ENCODE measurements around the gene EYA2. TPM values are rescaled to one million over a fixed set of nuclear protein-coding genes. Genes with fewer than 3 reads are reported as not detected.
A peak's percentile ranks its signal among the peaks of the same experiment; 100 is the strongest.

Gene EYA2
- total RNA-seq, 2 donors from 2014 or later, result 0.22 TPM; not detected in 1

DNA sequence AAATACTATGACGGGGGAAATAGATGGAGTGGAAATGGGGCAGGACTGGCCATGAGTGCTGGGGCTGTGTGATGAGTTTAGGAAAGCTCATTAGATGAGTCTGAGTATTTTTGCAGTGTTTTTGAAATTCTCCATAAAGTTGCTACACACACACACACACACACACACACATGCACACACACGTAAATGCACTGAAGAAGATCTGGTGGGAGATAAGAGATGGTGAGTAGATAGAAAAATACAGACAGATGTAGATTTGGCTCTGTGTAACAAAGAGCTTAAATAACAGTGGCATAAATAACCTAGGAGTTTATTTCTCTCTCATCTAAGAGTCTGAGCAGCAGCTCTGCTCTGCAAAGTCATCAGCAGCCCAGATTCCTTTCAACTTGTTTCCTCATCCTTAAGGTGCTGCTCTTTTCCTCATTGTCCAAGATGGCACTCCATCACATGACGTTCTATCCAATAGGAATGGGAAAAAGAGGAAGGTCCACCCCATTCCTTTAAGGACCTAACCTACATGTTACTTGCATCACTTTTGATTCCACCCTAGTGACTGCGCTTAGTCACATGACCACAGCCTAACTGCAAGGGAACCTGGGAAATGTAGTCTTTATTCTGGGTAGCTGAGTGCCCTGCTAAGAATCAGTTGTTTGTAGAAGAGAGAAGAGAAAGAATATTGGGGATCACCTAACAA is 76.4 kb downstream of the EYA2 start:
- no peaks in the 10 kb centered on the region for H3K9me3 ChIP-seq (ENCODE audit: control insufficient read depth, low read length, poor library complexity, severe bottlenecking)
- Mint-ChIP-seq H3K4me3 (no peak overlapping the region), H3K27ac (no peak overlapping the region), H3K4me1 (peaks cover 7% of the 10 kb centered on the region), H3K36me3 (ENCODE audit: low read depth) (peaks cover 2% of the 10 kb centered on the region), H3K27me3 (peaks cover 46% of the 10 kb centered on the region)
- DNase-seq, result no peak
- peak; percentile 67 for ATAC-seq

GRCh38 chr20:46973766-46974165 is 79.1 kb downstream of the EYA2 start:
- H3K4me3 Mint-ChIP-seq, result no peak overlapping the region
- H3K4me1 Mint-ChIP-seq, result peaks cover 9% of the 10 kb centered on the region
- no peak overlapping the region for H3K27ac Mint-ChIP-seq
- H3K9me3 ChIP-seq (ENCODE audit: control insufficient read depth, low read length, poor library complexity, severe bottlenecking), result no peaks in the 10 kb centered on the region
- H3K36me3 Mint-ChIP-seq (ENCODE audit: low read depth), result peaks cover 2% of the 10 kb centered on the region
- ATAC-seq (no peak), DNase-seq (no peak)
- peaks cover 47% of the 10 kb centered on the region for H3K27me3 Mint-ChIP-seq

GRCh38 chr20:46974669-46975434 is 80.2 kb downstream of the EYA2 start:
- ATAC-seq (no peak), DNase-seq (no peak)
- Mint-ChIP-seq H3K36me3 (ENCODE audit: low read depth) (peaks cover 2% of the 10 kb centered on the region), H3K27me3 (peaks cover 50% of the 10 kb centered on the region), H3K4me3 (no peak overlapping the region), H3K27ac (no peak overlapping the region), H3K4me1 (peaks cover 11% of the 10 kb centered on the region)
- H3K9me3 ChIP-seq (ENCODE audit: control insufficient read depth, low read length, poor library complexity, severe bottlenecking), result no peaks in the 10 kb centered on the region

DNA sequence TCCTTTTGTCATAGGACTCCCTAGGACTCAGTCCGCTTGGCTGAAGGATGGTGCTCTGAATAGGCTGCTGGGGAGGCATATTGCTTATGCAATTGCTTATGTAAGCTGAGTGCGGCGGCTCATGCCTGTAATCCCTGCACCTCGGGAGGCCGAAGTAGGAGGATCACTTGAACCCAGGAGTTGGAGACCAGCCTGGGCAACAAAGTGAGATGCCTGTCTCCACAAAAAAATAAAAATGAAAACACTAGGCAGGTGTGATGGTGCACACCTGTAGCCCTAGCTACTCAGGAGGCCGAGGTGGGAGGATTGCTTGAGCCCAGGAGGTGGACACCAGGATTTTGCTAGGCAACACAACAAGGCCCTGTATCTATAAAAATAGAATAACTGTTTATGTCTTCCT is 81.3 kb downstream of the EYA2 start:
- ATAC-seq, result no peak
- Mint-ChIP-seq H3K4me3 (no peak overlapping the region), H3K27ac (no peak overlapping the region), H3K27me3 (peaks cover 52% of the 10 kb centered on the region), H3K36me3 (ENCODE audit: low read depth) (peaks cover 2% of the 10 kb centered on the region), H3K4me1 (peaks cover 11% of the 10 kb centered on the region)
- H3K9me3 ChIP-seq (ENCODE audit: control insufficient read depth, low read length, poor library complexity, severe bottlenecking), result no peaks in the 10 kb centered on the region
- DNase-seq, result no peak

GRCh38 chr20:46977204-46977603 is 82.6 kb downstream of the EYA2 start:
- no peaks in the 10 kb centered on the region for H3K9me3 ChIP-seq (ENCODE audit: control insufficient read depth, low read length, poor library complexity, severe bottlenecking)
- DNase-seq (no peak), ATAC-seq (no peak)
- Mint-ChIP-seq H3K27me3 (peaks cover 49% of the 10 kb centered on the region), H3K27ac (no peak overlapping the region), H3K4me3 (no peak overlapping the region), H3K4me1 (peaks cover 8% of the 10 kb centered on the region), H3K36me3 (ENCODE audit: low read depth) (no peaks in the 10 kb centered on the region)

DNA sequence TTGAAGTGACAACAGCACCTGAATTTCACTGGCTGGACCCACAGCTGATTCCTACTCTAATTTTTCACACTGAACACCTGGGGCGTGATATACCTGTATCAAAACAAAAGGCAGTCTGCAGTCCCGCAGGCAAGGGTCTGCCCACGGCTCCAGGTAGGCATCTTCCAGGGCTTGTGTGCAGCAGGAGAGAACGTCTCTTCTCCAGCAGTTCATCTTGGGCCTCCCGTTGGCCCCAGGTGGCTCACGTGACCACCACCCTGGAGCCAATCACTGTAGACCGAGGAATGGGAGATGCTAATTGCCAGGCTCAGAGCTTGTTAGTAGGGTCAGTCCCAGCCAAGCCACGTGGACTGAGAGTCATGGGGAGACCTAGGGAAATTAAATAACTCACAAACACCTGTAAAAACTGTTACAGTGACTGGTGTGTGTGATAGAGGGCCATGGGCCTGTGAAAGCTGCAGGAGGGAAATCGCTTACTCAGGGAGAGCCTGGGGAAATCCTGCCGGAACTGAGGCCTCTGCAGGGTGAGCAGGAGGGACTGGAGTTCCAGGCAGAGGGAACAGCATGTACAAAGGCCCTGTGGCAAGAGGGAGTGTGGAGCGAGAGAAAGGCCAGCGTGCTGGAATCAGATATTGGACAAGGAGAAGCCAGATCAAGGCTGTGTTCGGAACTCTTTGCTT is 83.4 kb downstream of the EYA2 start:
- H3K27me3 Mint-ChIP-seq, result peaks cover 43% of the 10 kb centered on the region
- no peak for ATAC-seq
- H3K9me3 ChIP-seq (ENCODE audit: control insufficient read depth, low read length, poor library complexity, severe bottlenecking), result no peaks in the 10 kb centered on the region
- peaks cover 8% of the 10 kb centered on the region for H3K4me1 Mint-ChIP-seq
- no peak overlapping the region for H3K27ac Mint-ChIP-seq
- no peak overlapping the region for H3K4me3 Mint-ChIP-seq
- no peak for DNase-seq
- H3K36me3 Mint-ChIP-seq (ENCODE audit: low read depth), result peaks cover under 1% of the 10 kb centered on the region

DNA sequence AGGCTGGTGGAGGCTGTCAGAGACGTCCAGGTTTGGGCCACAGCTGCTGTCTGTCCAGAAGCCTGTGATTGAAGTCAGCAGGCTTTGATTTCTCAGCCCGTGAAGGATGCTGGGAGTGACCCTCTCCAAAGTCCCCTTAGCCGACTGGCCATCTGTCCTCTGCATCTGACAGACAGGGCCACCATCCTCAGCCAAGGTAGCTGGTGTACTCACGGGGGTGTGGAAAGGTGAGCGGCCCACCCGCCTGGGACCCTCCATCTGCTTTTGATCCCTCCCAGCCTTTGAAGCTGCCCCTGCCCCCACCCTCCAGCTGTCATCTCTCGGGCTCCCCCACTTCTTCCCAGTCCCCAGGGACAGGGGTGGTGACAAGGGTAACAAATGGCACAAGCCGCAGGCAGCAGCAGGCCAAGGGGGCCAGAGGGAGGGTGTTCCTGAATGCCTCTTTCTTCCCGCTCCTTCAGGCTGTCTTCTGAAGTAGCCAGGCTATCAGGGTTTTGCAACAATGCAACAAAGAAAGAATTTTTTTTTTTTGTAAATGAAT is 84.4 kb downstream of the EYA2 start:
- Mint-ChIP-seq H3K36me3 (ENCODE audit: low read depth) (peaks cover 3% of the 10 kb centered on the region), H3K27me3 (peaks cover 40% of the 10 kb centered on the region), H3K4me3 (no peak overlapping the region), H3K4me1 (peaks cover 8% of the 10 kb centered on the region), H3K27ac (no peak overlapping the region)
- H3K9me3 ChIP-seq (ENCODE audit: control insufficient read depth, low read length, poor library complexity, severe bottlenecking), result no peaks in the 10 kb centered on the region
- DNase-seq (no peak), ATAC-seq (no peak)

DNA sequence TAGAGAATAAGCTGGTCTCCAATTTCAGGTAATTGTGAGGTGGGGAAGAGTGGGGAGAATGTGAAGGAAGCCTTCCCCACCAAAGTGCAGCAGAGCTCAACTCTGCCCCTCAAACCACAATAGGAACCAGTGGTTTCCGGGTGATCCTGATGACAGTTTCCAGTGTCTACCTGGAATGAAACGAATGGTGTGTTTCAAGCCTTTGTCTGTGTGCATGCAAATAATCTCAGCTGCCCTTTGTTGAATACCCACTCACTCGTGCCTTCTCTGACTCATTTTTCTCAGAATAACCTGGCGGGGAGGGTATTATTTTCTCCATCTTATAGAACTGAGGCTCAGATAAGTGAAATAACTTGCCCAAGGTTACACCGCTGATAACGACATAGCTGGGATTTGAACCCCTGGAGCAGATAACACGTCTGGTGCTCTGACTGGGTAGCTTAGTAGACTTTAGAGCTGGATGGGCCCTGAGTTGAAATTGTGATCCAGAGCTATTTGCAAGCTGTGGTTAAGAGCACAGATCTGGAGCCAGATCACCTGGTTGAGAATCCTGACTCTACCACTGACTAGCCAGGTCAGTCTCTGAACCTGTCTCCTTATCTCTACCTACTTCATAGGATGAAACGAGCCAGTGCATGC is 85.1 kb downstream of the EYA2 start:
- Mint-ChIP-seq H3K4me3 (no peak overlapping the region), H3K27ac (no peak overlapping the region), H3K4me1 (peaks cover 8% of the 10 kb centered on the region), H3K36me3 (ENCODE audit: low read depth) (peaks cover 3% of the 10 kb centered on the region), H3K27me3 (peaks cover 44% of the 10 kb centered on the region)
- H3K9me3 ChIP-seq (ENCODE audit: control insufficient read depth, low read length, poor library complexity, severe bottlenecking), result no peaks in the 10 kb centered on the region
- DNase-seq (no peak), ATAC-seq (no peak)

DNA sequence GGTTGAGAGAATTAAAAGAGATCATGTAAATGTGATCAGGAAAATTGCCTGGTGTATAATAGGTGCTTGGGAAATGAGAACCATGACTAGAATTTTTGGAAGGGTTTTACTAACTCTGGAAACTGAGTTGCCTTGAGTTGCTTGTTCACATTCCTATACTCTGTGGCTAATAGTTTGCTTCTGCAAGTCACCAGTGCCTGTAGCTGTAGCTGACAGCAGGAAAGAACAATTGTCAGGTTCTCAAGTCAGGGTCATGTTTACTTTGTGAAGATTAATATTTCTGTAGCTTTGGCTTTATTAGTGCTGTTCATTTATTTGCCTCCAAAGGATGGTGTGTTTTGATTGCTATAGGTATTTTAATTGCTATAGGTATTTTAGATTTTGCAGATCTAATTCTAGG is 86.5 kb downstream of the EYA2 start:
- no peak overlapping the region for H3K27ac Mint-ChIP-seq
- peaks cover 50% of the 10 kb centered on the region for H3K27me3 Mint-ChIP-seq

GRCh38 chr20:46983466-46983865 is 88.8 kb downstream of the EYA2 start:
- peaks cover 44% of the 10 kb centered on the region for H3K27me3 Mint-ChIP-seq
- peaks cover 3% of the 10 kb centered on the region for H3K36me3 Mint-ChIP-seq (ENCODE audit: low read depth)
- peaks cover 5% of the 10 kb centered on the region for H3K4me1 Mint-ChIP-seq
- ATAC-seq (no peak), DNase-seq (no peak)
- H3K4me3 Mint-ChIP-seq, result no peak overlapping the region
- no peaks in the 10 kb centered on the region for H3K9me3 ChIP-seq (ENCODE audit: control insufficient read depth, low read length, poor library complexity, severe bottlenecking)
- no peak overlapping the region for H3K27ac Mint-ChIP-seq

More for the DNA sequence above, 86.5 kb downstream of the EYA2 start:
- Mint-ChIP-seq H3K4me1 (peaks cover 8% of the 10 kb centered on the region), H3K4me3 (no peak overlapping the region), H3K36me3 (ENCODE audit: low read depth) (peaks cover 3% of the 10 kb centered on the region)
- H3K9me3 ChIP-seq (ENCODE audit: control insufficient read depth, low read length, poor library complexity, severe bottlenecking), result no peaks in the 10 kb centered on the region
- no peak for ATAC-seq
- DNase-seq, result no peak

DNA sequence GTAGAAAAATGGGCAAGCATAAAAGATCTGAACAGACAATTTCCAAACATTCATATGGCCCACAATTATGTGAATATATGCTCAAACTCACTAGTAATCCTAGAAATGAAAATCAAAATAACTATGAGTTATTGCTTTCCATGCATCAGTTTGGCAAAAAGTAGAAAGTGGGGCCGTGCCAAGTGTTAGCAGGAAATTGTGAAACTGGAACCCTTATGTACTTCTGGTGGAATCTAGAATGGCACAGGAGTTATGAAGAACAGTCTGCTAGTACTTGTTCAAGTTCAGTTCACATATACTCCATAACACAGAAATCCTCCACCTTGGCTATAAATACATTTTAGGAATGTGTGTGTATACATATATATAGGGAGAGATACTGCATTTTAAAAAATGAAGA is 89.8 kb downstream of the EYA2 start:
- no peak overlapping the region for H3K4me3 Mint-ChIP-seq
- no peaks in the 10 kb centered on the region for H3K9me3 ChIP-seq (ENCODE audit: control insufficient read depth, low read length, poor library complexity, severe bottlenecking)
- ATAC-seq (no peak), DNase-seq (no peak)
- no peak overlapping the region for H3K27ac Mint-ChIP-seq
- peaks cover 39% of the 10 kb centered on the region for H3K27me3 Mint-ChIP-seq
- H3K36me3 Mint-ChIP-seq (ENCODE audit: low read depth), result peaks cover 3% of the 10 kb centered on the region
- H3K4me1 Mint-ChIP-seq, result peaks cover 4% of the 10 kb centered on the region

DNA sequence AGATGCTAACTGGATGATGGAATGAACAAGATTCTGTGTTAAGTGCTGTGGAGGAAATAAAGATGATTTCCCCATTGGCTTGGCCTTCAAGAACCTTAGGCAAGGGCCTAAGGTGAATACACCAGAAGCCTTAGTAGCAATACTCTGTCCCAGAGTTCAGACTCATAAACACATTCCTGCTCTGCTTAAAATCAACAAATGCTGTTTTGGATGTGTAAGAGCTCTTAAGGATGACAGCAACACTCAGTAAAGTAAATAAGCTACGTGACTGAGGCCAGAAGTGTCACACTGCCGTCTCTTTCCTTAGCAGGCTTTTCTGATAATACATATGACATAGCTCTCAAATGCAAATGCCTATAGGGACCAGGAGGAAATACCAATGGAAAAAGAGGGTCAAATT is 90.6 kb downstream of the EYA2 start:
- H3K9me3 ChIP-seq (ENCODE audit: control insufficient read depth, low read length, poor library complexity, severe bottlenecking), result no peaks in the 10 kb centered on the region
- ATAC-seq, result no peak
- DNase-seq, result no peak
- no peak overlapping the region for H3K4me3 Mint-ChIP-seq
- no peak overlapping the region for H3K27ac Mint-ChIP-seq
- peaks cover 7% of the 10 kb centered on the region for H3K4me1 Mint-ChIP-seq
- H3K27me3 Mint-ChIP-seq, result peaks cover 31% of the 10 kb centered on the region
- peaks cover 3% of the 10 kb centered on the region for H3K36me3 Mint-ChIP-seq (ENCODE audit: low read depth)

DNA sequence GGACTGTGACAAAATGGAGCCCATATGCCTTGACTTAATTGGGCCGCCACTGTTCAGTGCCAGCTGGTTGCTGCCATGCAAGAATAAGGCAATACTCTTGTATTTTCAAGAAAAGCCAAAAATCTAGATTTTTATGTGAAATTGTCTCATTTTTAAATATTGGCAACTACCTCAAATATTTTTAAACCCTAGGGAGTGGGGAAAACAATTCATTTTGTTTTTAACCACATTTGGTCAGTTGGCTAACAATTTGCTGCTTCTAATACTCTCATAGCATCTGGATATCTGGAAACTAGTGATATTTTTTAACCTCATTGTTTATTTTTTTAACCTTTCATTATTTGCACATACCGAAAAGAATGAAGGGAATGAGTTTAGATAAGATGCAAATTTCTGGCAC is 91.0 kb downstream of the EYA2 start:
- Mint-ChIP-seq H3K27me3 (peaks cover 27% of the 10 kb centered on the region), H3K4me1 (peaks cover 9% of the 10 kb centered on the region), H3K36me3 (ENCODE audit: low read depth) (peaks cover 3% of the 10 kb centered on the region), H3K4me3 (no peak overlapping the region), H3K27ac (no peak overlapping the region)
- no peaks in the 10 kb centered on the region for H3K9me3 ChIP-seq (ENCODE audit: control insufficient read depth, low read length, poor library complexity, severe bottlenecking)
- no peak for DNase-seq
- no peak for ATAC-seq

Data from T-helper 17 cell (primary cell).